Ovary (tissue), 9 donors: Measurements from ENCODE around the gene SERTAD4. TPM values are rescaled to one million over a fixed set of nuclear protein-coding genes. Genes with fewer than 3 reads are reported as not detected.

Experiments used
- DNase-seq, 5 donors: peaks; one replicate each; pipeline ENCODE4 v3.0.0-alpha.2; 2019 to 2020
- H3K27ac ChIP-seq, 2 donors: fragments of 200-600 bp; one replicate each; pipeline versions ENCODE4 v1.5.1 to v1.8.0; 2019 to 2022
- H3K27me3 ChIP-seq: fragments of 200-600 bp; one replicate; pipeline ENCODE4 v1.8.0; 2022
- H3K36me3 ChIP-seq: fragments of 200-600 bp; sonication (generic); one replicate; pipeline ENCODE4 v1.5.1; 2019
- H3K4me1 ChIP-seq: one replicate; pipeline ENCODE4 v1.8.1; 2013; ENCODE audit warnings: mild to moderate bottlenecking, moderate library complexity; ENCODE audit not compliant: insufficient read depth
- H3K4me3 ChIP-seq: fragments of 200-600 bp; sonication (generic); one replicate; pipeline ENCODE4 v1.5.1; 2017
- H3K9me3 ChIP-seq, 2 donors: fragments of 200-600 bp in 1 of 2; sonication (generic) in 1 of 2; one replicate each; pipeline versions ENCODE4 v1.5.1 to v1.8.1; 2013 to 2019; ENCODE audit warnings: mild to moderate bottlenecking in 1 of 2, moderate library complexity in 1 of 2
- CTCF ChIP-seq, 3 donors: fragments of 450-650 bp in 2 of 3; fragments of 200-600 bp in 1 of 3; IDR thresholded peaks; one replicate each; pipeline versions ENCODE4 v1.5.1 to v1.8.0; 2016 to 2022; ENCODE audit warnings: antibody characterized with exemption in 3 of 3, mild to moderate bottlenecking in 1 of 3
- EP300 ChIP-seq: sonication (generic); formaldehyde crosslinking; IDR thresholded peaks from one replicate; pipeline ENCODE4 v1.6.1; 2017; ENCODE audit warnings: antibody characterized with exemption
- POLR2A ChIP-seq: fragments of 450-650 bp; IDR thresholded peaks from one replicate; pipeline ENCODE4 v1.6.1; 2017; ENCODE audit warnings: antibody characterized with exemption, mild to moderate bottlenecking, moderate library complexity
- WGBS, 3 donors: extraction: QIAGEN DNeasy Blood & Tissue Kit in 1 of 3; methylation state at CpG; one replicate each; pipeline versions ENCODE4 v1.1.5 to v1.1.7; 2013 to 2017; 5-methylcytosine and 5-hydroxymethylcytosine counted together
- intact Hi-C, 4 donors: fragments of 100-400 bp; cut with DNase I; formaldehyde crosslinking; loops; one replicate each; pipeline versions ENCODE4 v1.11.0 to v1.15.1; 2022 to 2023
- polyA plus RNA-seq, 2 donors: library from polyadenylated mRNA; stranded (reverse); fragments of 200-250 nt in 1 of 2; fragments of 350-450 nt in 1 of 2; fragmentation: Illumina TruSeq in 1 of 2; extraction: RNeasy Lipid Tissue Mini Kit (QIAGEN cat#74804) in 1 of 2; gene quantifications; one replicate each; pipeline ENCODE4 v1.2.3, GENCODE V29; 2013 to 2014
- total RNA-seq, 7 donors: library from RNA; depleted of rRNA in 2 of 7; stranded (reverse); fragments of >200 nt in 2 of 7; fragmentation: NEBNext Ultra II Directional in 3 of 7; extraction: Animal tissue kit (Norgen Biotek cat#: 25700) in 3 of 7; gene quantifications; one replicate each; pipeline versions ENCODE4 v1.1.0 to v1.2.4, GENCODE V29; 2016 to 2023
- donor health status: DM: no; HTN: no; CAD: no; lungs with moderate emphysema.
- donor health status: DM: no; HTN: no; CAD: no.
- donor health status: Bipolar disorder and iron deficiency.
- donor health status: DM: yes; HTN: yes; CAD: no.
- donor health status: DM: no; HTN: no; CAD: no.
- donor health status: DM: yes; HTN: yes; CAD: no.

The SERTAD4 gene
- total and polyA plus RNA-seq, 9 donors = 1.8 to 6.5 (median 2.1) TPM

- no peak for TF ChIP-seq CTCF (IDR thresholded peaks at IDR 0.05)
- intact Hi-C loops = no loop called here
- Histone ChIP-seq H3K27ac (no peak overlapping the region), H3K27me3 (no peaks in the 10 kb centered on the region), H3K9me3 (no peaks in the 10 kb centered on the region), H3K4me3 (no peak overlapping the region), H3K36me3 (no peaks in the 10 kb centered on the region), H3K4me1 (peaks cover 3% of the 10 kb centered on the region)
- no peak for DNase-seq
- 93 to 95% (median 93%) methylated on average over 13 of the region's 13 CpGs for WGBS, 3 donors
These were observed 25.3 kb downstream of the SERTAD4 start for GRCh38 chr1:210257698-210258529.

GRCh38 chr1:210259561-210259960 lies 27.0 kb downstream of the SERTAD4 start:
- Histone ChIP-seq H3K4me3 (no peak overlapping the region), H3K27me3 (no peaks in the 10 kb centered on the region), H3K27ac (no peak overlapping the region), H3K9me3 (no peaks in the 10 kb centered on the region), H3K36me3 (no peaks in the 10 kb centered on the region), H3K4me1 (peaks cover 3% of the 10 kb centered on the region)
- 63 to 92% (median 86%) methylated on average over 4 of the region's 4 CpGs for WGBS, 3 donors
- TF ChIP-seq POLR2A = no peak
- TF ChIP-seq CTCF (IDR thresholded peaks at IDR 0.05) = no peak
- TF ChIP-seq EP300 = no peak
- intact Hi-C loops = no loop called here
- DNase-seq = no peak

GRCh38 chr1:210260096-210260495 lies 27.5 kb downstream of the SERTAD4 start:
- H3K27me3 ChIP-seq = no peaks in the 10 kb centered on the region
- intact Hi-C loops = no loop called here
- no peak for TF ChIP-seq EP300
- H3K9me3 ChIP-seq = no peaks in the 10 kb centered on the region
- H3K4me3 ChIP-seq = no peak overlapping the region
- H3K36me3 ChIP-seq = no peaks in the 10 kb centered on the region
- H3K27ac ChIP-seq = no peak overlapping the region
- peaks cover 3% of the 10 kb centered on the region for H3K4me1 ChIP-seq
- WGBS, 3 donors = 69 to 78% (median 71%) methylated on average over 4 of the region's 4 CpGs
- DNase-seq = no peak

- Histone ChIP-seq H3K4me1 (peaks cover 3% of the 10 kb centered on the region), H3K4me3 (no peak overlapping the region), H3K36me3 (no peaks in the 10 kb centered on the region), H3K27me3 (no peaks in the 10 kb centered on the region), H3K27ac (peak overlapping the region in 1 of 2 donors; percentile 0), H3K9me3 (no peaks in the 10 kb centered on the region)
- TF ChIP-seq CTCF (IDR thresholded peaks at IDR 0.05) (no peak), POLR2A (no peak), EP300 (no peak)
- peak in 3 of 5 donors; percentile 36 to 40 (median 39) for DNase-seq
- intact Hi-C loops = no loop called here
- WGBS, 3 donors = 4 to 12% (median 5%) methylated on average over 8 of the region's 8 CpGs
These were observed 29.7 kb downstream of the SERTAD4 start for GRCh38 chr1:210262167-210262896.

- Histone ChIP-seq H3K4me1 (peaks cover 3% of the 10 kb centered on the region), H3K27me3 (no peaks in the 10 kb centered on the region), H3K36me3 (no peaks in the 10 kb centered on the region), H3K4me3 (no peak overlapping the region), H3K27ac (no peak overlapping the region), H3K9me3 (no peaks in the 10 kb centered on the region)
- no peak for DNase-seq
- no peak for TF ChIP-seq EP300
- no peak for TF ChIP-seq CTCF (IDR thresholded peaks at IDR 0.05)
- no peak for TF ChIP-seq POLR2A
- intact Hi-C loops = no loop called here
- WGBS, 3 donors = 37 to 48% (median 45%) methylated on average over 4 of the region's 4 CpGs
These were observed 30.3 kb downstream of the SERTAD4 start for GRCh38 chr1:210262897-210263272.
